ENCODE results near the gene FAM177A1. TPM values are rescaled to one million over a fixed set of nuclear protein-coding genes. Genes with fewer than 3 reads are reported as not detected.
A peak's percentile ranks its signal among the peaks of the same experiment; 100 is the strongest.

FAM177A1 gene
- total and polyA plus RNA-seq, 2 of the 13 experiments (the other 11 are each of a cell fraction or from before 2014, with no cell fraction given), result 72.9 to 119 TPM

DNA sequence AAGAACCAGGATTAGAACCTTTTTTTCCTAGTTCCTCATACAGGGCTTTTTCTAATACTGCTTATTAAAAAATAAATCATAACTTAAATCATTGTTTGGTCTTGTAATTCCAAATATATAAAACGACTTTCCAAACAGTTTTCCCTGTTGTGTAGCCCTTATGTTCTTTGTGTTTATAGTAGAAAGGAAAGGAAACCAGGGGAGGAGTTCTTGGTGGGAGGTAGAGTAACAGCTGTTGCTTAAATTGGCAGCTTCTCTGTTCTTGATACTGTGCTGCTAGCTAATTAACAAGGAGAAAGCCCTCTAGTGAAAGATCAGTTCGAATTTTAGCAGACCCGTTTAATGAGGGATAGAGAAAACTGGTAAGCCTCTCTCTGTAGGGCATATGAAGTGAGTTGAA lies 48.3 kb upstream of the FAM177A1 start:
- 0 out of 2 replicates have a peak, but pooled peaks have one; percentile 40 for TF ChIP-seq KLF12 (CRISPR knock-in tag; IDR thresholded peaks at IDR 0.05; ENCODE audit: borderline replicate concordance)
- peak; percentile 39; the same call in 1 of the 2 replicates for TF ChIP-seq MTF1 (CRISPR knock-in tag; IDR thresholded peaks at IDR 0.05)
- TF ChIP-seq ZFAT (CRISPR knock-in tag; conservative IDR thresholded peaks at IDR 0.05), result peak; percentile 32; the same call in 1 of the 2 replicates
- TF ChIP-seq, protein P1, sequence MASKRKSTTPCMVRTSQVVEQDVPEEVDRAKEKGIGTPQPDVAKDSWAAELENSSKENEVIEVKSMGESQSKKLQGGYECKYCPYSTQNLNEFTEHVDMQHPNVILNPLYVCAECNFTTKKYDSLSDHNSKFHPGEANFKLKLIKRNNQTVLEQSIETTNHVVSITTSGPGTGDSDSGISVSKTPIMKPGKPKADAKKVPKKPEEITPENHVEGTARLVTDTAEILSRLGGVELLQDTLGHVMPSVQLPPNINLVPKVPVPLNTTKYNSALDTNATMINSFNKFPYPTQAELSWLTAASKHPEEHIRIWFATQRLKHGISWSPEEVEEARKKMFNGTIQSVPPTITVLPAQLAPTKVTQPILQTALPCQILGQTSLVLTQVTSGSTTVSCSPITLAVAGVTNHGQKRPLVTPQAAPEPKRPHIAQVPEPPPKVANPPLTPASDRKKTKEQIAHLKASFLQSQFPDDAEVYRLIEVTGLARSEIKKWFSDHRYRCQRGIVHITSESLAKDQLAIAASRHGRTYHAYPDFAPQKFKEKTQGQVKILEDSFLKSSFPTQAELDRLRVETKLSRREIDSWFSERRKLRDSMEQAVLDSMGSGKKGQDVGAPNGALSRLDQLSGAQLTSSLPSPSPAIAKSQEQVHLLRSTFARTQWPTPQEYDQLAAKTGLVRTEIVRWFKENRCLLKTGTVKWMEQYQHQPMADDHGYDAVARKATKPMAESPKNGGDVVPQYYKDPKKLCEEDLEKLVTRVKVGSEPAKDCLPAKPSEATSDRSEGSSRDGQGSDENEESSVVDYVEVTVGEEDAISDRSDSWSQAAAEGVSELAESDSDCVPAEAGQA (IDR thresholded peaks at IDR 0.05; ENCODE audit: low read depth), result no peak
- TF ChIP-seq, protein P1 (CRISPR knock-in tag; IDR thresholded peaks at IDR 0.05; ENCODE audit: borderline replicate concordance), result peak; percentile 21; the same call in 1 of the 2 replicates
- no peak for TF ChIP-seq MEIS2 (CRISPR knock-in tag; IDR thresholded peaks at IDR 0.05)
- TF ChIP-seq, protein P2, sequence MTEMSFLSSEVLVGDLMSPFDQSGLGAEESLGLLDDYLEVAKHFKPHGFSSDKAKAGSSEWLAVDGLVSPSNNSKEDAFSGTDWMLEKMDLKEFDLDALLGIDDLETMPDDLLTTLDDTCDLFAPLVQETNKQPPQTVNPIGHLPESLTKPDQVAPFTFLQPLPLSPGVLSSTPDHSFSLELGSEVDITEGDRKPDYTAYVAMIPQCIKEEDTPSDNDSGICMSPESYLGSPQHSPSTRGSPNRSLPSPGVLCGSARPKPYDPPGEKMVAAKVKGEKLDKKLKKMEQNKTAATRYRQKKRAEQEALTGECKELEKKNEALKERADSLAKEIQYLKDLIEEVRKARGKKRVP (CRISPR knock-in tag; IDR thresholded peaks at IDR 0.05), result 0 out of 4 replicates have a peak, but pooled peaks of 1 of the 2 experiments have one; percentile 13
- TF ChIP-seq, protein P3, sequence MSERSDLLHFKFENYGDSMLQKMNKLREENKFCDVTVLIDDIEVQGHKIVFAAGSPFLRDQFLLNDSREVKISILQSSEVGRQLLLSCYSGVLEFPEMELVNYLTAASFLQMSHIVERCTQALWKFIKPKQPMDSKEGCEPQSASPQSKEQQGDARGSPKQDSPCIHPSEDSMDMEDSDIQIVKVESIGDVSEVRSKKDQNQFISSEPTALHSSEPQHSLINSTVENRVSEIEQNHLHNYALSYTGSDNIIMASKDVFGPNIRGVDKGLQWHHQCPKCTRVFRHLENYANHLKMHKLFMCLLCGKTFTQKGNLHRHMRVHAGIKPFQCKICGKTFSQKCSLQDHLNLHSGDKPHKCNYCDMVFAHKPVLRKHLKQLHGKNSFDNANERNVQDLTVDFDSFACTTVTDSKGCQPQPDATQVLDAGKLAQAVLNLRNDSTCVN (CRISPR knock-in tag; IDR thresholded peaks at IDR 0.05; ENCODE audit: borderline replicate concordance), result no peak
- BruUV-seq (replicated peaks), result no TSS peak
- ChIA-PET CTCF (ENCODE audit: low intra/inter-chr PET ratio, low total read pairs) (no interaction called here), POLR2A (interaction anchor here (1.3 to 6.6 kb wide), 2 partner anchors 15 to 48 kb away, joined by 3 to 45 read pairs; partner anchors contain the start of genes FAM177A1 and SRP54)
- no peak overlapping the region for H2AFZ ChIP-seq (ENCODE audit: low read length)
- H3K27me3 ChIP-seq (ENCODE audit: control insufficient read depth in 1 of 2, insufficient read depth in 2 of 2, low read length in 2 of 2), result no peaks in the 10 kb centered on the region
- no peaks in the 10 kb centered on the region for H3K4me1 ChIP-seq (ENCODE audit: insufficient read depth, low read length)
- intact Hi-C loops (cut with micrococcal nuclease; ENCODE audit: unreplicated experiment) (no loop called here), in situ Hi-C loops (cut with HindIII; ENCODE audit: extremely low pct_ligation_motif_present, low pct_unique_long_range_greater_than_20kb) (no loop called here)
- peaks cover 36% of the 10 kb centered on the region for H3K79me2 ChIP-seq (ENCODE audit: insufficient read depth, low read length)
- no peak overlapping the region for H3K27ac ChIP-seq (ENCODE audit: extremely low read length, insufficient read depth, low read length)
- H3K9ac ChIP-seq (ENCODE audit: insufficient read depth, low read depth, low read length), result no peak overlapping the region
- no peaks in the 10 kb centered on the region for H3K9me3 ChIP-seq (ENCODE audit: low read length)
- no peak for DNase-seq (ENCODE audit: low spot score)
- WGBS (ENCODE audit: low lambda C conversion rate), result 84% methylated on average over 3 of the region's 3 CpGs
- FAIRE-seq, result no peak
- H3K4me3 ChIP-seq (replicated peaks in 1 of 3; ENCODE audit: insufficient read depth in 1 of 3, low read depth in 2 of 3, low read length in 3 of 3), result no peak overlapping the region
- peaks cover 4% of the 10 kb centered on the region; the same call in 1 of the 2 replicates for H4K20me1 ChIP-seq (ENCODE audit: insufficient read depth, low read length)
- no peak overlapping the region for H3K4me2 ChIP-seq (ENCODE audit: low read depth, low read length)
- H3K36me3 ChIP-seq (replicated peaks in 1 of 2; ENCODE audit: control insufficient read depth in 1 of 2, insufficient read depth in 2 of 2, low read length in 2 of 2), result peaks cover 14 to 44% of the 10 kb centered on the region in 2 experiments
- ATAC-seq, result no peak
